Loucy (cell line): ENCODE results near the gene GATA6.

Source experiments
- H2AFZ ChIP-seq: fragments of 200-600 bp; sonication (generic); 2 replicates; pipeline ENCODE4 v1.6.0; 2016; ENCODE audit warnings: antibody characterized with exemption, mild to moderate bottlenecking, low read length, moderate library complexity
- H3F3A ChIP-seq: fragments of 200-600 bp; 2 replicates; pipeline ENCODE4 v1.6.0; 2016; ENCODE audit warnings: antibody characterized with exemption, low read depth, mild to moderate bottlenecking
- H3K27me3 ChIP-seq: fragments of 200-600 bp; sonication (generic); 2 replicates; pipeline ENCODE4 v1.6.1; 2014; ENCODE audit warnings: low read length, mild to moderate bottlenecking; ENCODE audit not compliant: insufficient read depth, poor library complexity, severe bottlenecking
- H3K36me3 ChIP-seq: fragments of 200-600 bp; sonication (generic); 2 replicates; pipeline ENCODE4 v1.6.1; 2016; ENCODE audit warnings: low read length; ENCODE audit not compliant: insufficient read depth
- H3K4me1 ChIP-seq: fragments of 200-600 bp; sonication (generic); 2 replicates; pipeline ENCODE4 v1.5.1; 2014; ENCODE audit warnings: low read length, mild to moderate bottlenecking; ENCODE audit not compliant: insufficient read depth, poor library complexity, severe bottlenecking
- H3K4me2 ChIP-seq: fragments of 200-600 bp; sonication (generic); 2 replicates; pipeline ENCODE4 v1.6.0; 2014; ENCODE audit warnings: antibody characterized with exemption, low read length, low read depth, mild to moderate bottlenecking; ENCODE audit not compliant: poor library complexity, severe bottlenecking
- H3K4me3 ChIP-seq: fragments of 200-600 bp; sonication (generic); 2 replicates; pipeline ENCODE4 v1.5.1; 2014; ENCODE audit warnings: low read length, mild to moderate bottlenecking, mixed read lengths; ENCODE audit not compliant: poor library complexity, severe bottlenecking
- H3K79me2 ChIP-seq: fragments of 200-600 bp; sonication (generic); 2 replicates; pipeline ENCODE4 v1.6.1; 2014; ENCODE audit warnings: low read length; ENCODE audit not compliant: insufficient read depth
- H3K9ac ChIP-seq: fragments of 200-600 bp; sonication (generic); 2 replicates; pipeline ENCODE4 v1.6.0; 2014; ENCODE audit warnings: mild to moderate bottlenecking, low read depth, low read length, moderate library complexity; ENCODE audit not compliant: poor library complexity, severe bottlenecking
- H3K9me2 ChIP-seq: fragments of 200-600 bp; sonication (generic); replicated peaks from 2 replicates; pipeline ENCODE4 v1.6.1; 2016; ENCODE audit warnings: low read depth, low read length, mixed read lengths
- H3K9me3 ChIP-seq: fragments of 200-600 bp; sonication (generic); 2 replicates; pipeline ENCODE4 v1.6.1; 2014; ENCODE audit warnings: mild to moderate bottlenecking, antibody characterized with exemption, low read length, low read depth; ENCODE audit not compliant: insufficient read depth
- H4K20me1 ChIP-seq: fragments of 200-600 bp; sonication (generic); 2 replicates; pipeline ENCODE4 v1.6.0; 2014; ENCODE audit warnings: antibody characterized with exemption, low read length, mild to moderate bottlenecking; ENCODE audit not compliant: insufficient read depth, poor library complexity, severe bottlenecking
- CTCF ChIP-seq: fragments of 200-600 bp; sonication (generic); conservative IDR thresholded peaks from 2 replicates; pipeline ENCODE4 v1.5.1; 2014; ENCODE audit warnings: mild to moderate bottlenecking, antibody characterized with exemption, low read length
- EZH2phosphoT487 ChIP-seq: fragments of 200-600 bp; IDR thresholded peaks from 2 replicates; pipeline ENCODE4 v1.6.1; 2018; ENCODE audit warnings: antibody characterized with exemption, mild to moderate bottlenecking, moderate library complexity, borderline replicate concordance

GATA6 gene

GRCh38 chr18:22173928-22174301 lies 4.5 kb downstream of the GATA6 start:
- Histone ChIP-seq H3K4me1 (no peaks in the 10 kb centered on the region), H3K27me3 (no peaks in the 10 kb centered on the region), H3K4me3 (no peak overlapping the region), H3F3A (no peaks in the 10 kb centered on the region), H4K20me1 (no peaks in the 10 kb centered on the region), H3K9ac (no peak overlapping the region), H3K79me2 (no peaks in the 10 kb centered on the region), H3K4me2 (no peak overlapping the region), H3K9me2 (no peaks in the 10 kb centered on the region), H3K36me3 (no peaks in the 10 kb centered on the region), H2AFZ (no peak overlapping the region), H3K9me3 (no peaks in the 10 kb centered on the region)
- TF ChIP-seq EZH2phosphoT487, result no peak
- no peak for TF ChIP-seq CTCF

GRCh38 chr18:22174341-22175145 lies 5.2 kb downstream of the GATA6 start:
- Histone ChIP-seq H3K4me1 (no peaks in the 10 kb centered on the region), H2AFZ (0 out of 2 replicates have a peak overlapping the region, but pooled peaks have one; percentile 7), H3K27me3 (no peaks in the 10 kb centered on the region), H3K4me2 (no peak overlapping the region), H3K36me3 (no peaks in the 10 kb centered on the region), H3K9me3 (no peaks in the 10 kb centered on the region), H3K9ac (no peak overlapping the region), H4K20me1 (no peaks in the 10 kb centered on the region), H3K79me2 (no peaks in the 10 kb centered on the region), H3K9me2 (no peaks in the 10 kb centered on the region), H3F3A (no peaks in the 10 kb centered on the region), H3K4me3 (no peak overlapping the region)
- TF ChIP-seq EZH2phosphoT487, result no peak
- TF ChIP-seq CTCF, result peak; percentile 22; the same call in 1 of the 2 replicates

GRCh38 chr18:22175346-22175745 lies 6.0 kb downstream of the GATA6 start:
- Histone ChIP-seq H3K4me3 (no peak overlapping the region), H3K4me2 (no peak overlapping the region), H3K27me3 (no peaks in the 10 kb centered on the region), H3K9ac (no peak overlapping the region), H3K36me3 (no peaks in the 10 kb centered on the region), H2AFZ (no peak overlapping the region), H4K20me1 (no peaks in the 10 kb centered on the region), H3K9me3 (no peaks in the 10 kb centered on the region), H3K4me1 (no peaks in the 10 kb centered on the region), H3K79me2 (no peaks in the 10 kb centered on the region), H3F3A (no peaks in the 10 kb centered on the region), H3K9me2 (no peaks in the 10 kb centered on the region)
- TF ChIP-seq EZH2phosphoT487, result no peak
- TF ChIP-seq CTCF, result no peak
